Common myeloid progenitor, CD34-positive (primary cell): ENCODE data around the gene MAP4K2. TPM values are rescaled to one million over a fixed set of nuclear protein-coding genes. Genes with fewer than 3 reads are reported as not detected.

Experiments
- CTCF ChIA-PET: fragments of 350-600 bp; sonication (Branson Sonifier 250); formaldehyde crosslinking; loops from one replicate; lab custom pipeline; 2021; ENCODE audit warnings: antibody characterized with exemption; lab: Charles Lee
- POLR2A ChIA-PET: fragments of 350-600 bp; sonication (Branson Sonifier 250); formaldehyde crosslinking; loops from one replicate; lab custom pipeline; 2021; ENCODE audit warnings: antibody characterized with exemption; lab: Charles Lee
- DNase-seq, 3 donors: peaks; one replicate each; pipeline versions ENCODE4 v3.0.0 to v3.0.0-alpha.2; 2013
- H3K27ac ChIP-seq, 2 experiments: 1 replicate in 1 of 2; 2 replicates in 1 of 2; pipeline ENCODE4 v1.7.0; 2013; ENCODE audit warnings: inconsistent platforms in 2 of 2, low read length in 2 of 2, mild to moderate bottlenecking in 2 of 2, low read depth in 1 of 2, moderate library complexity in 1 of 2; ENCODE audit not compliant: severe bottlenecking in 2 of 2, insufficient read depth in 1 of 2, poor library complexity in 1 of 2
- H3K27me3 ChIP-seq, 5 experiments: replicated peaks in 2 of 5; 1 replicate in 3 of 5; 2 replicates in 2 of 5; pipeline versions ENCODE4 v1.6.1 to v1.7.0; 2013; ENCODE audit warnings: low read length in 4 of 5, mild to moderate bottlenecking in 2 of 5, moderate library complexity in 2 of 5, inconsistent platforms in 1 of 5; ENCODE audit not compliant: insufficient read depth in 5 of 5, control insufficient read depth in 4 of 5
- H3K36me3 ChIP-seq, 4 experiments: 1 replicate in 2 of 4; 2 replicates in 2 of 4; pipeline versions ENCODE4 v1.6.1 to v1.7.0; 2013; ENCODE audit warnings: low read length in 3 of 4, control low read depth in 1 of 4, mild to moderate bottlenecking in 1 of 4; ENCODE audit not compliant: control insufficient read depth in 4 of 4, insufficient read depth in 4 of 4
- H3K4me1 ChIP-seq, 4 experiments: 1 replicate in 3 of 4; 2 replicates in 1 of 4; pipeline versions ENCODE4 v1.6.1 to v1.7.1; 2013; ENCODE audit warnings: low read length in 3 of 4, mild to moderate bottlenecking in 3 of 4, control low read depth in 1 of 4, inconsistent platforms in 1 of 4, moderate library complexity in 1 of 4; ENCODE audit not compliant: control insufficient read depth in 4 of 4, insufficient read depth in 4 of 4; ENCODE audit errors: control extremely low read depth in 1 of 4
- H3K4me3 ChIP-seq, 7 experiments: 1 replicate in 4 of 7; 2 replicates in 3 of 7; pipeline versions ENCODE4 v1.5.1 to v1.7.0; 2013; ENCODE audit warnings: mild to moderate bottlenecking in 7 of 7, low read length in 6 of 7, moderate library complexity in 6 of 7, inconsistent platforms in 2 of 7, low read depth in 2 of 7, control low read depth in 1 of 7; ENCODE audit not compliant: insufficient read depth in 4 of 7, control insufficient read depth in 1 of 7; ENCODE audit errors: extremely low read depth in 1 of 7
- H3K9me3 ChIP-seq, 5 experiments: 1 replicate in 4 of 5; 2 replicates in 1 of 5; pipeline versions ENCODE4 v1.6.1 to v1.7.1; 2013; ENCODE audit warnings: low read length in 4 of 5, mild to moderate bottlenecking in 2 of 5, inconsistent platforms in 1 of 5, low read depth in 1 of 5, moderate library complexity in 1 of 5; ENCODE audit not compliant: control insufficient read depth in 4 of 5, insufficient read depth in 2 of 5; ENCODE audit errors: control extremely low read depth in 1 of 5
- WGBS: methylation state at CpG from one replicate; pipeline ENCODE4 v1.1.5; 2013; ENCODE audit not compliant: insufficient coverage; 5-methylcytosine and 5-hydroxymethylcytosine counted together
- polyA plus RNA-seq: library from polyadenylated mRNA; unstranded; fragments of 120-200 nt; gene quantifications from one replicate; pipeline ENCODE4 v1.2.1, GENCODE V29; 2013

Gene MAP4K2
- polyA plus RNA-seq: 45.0 TPM

DNA sequence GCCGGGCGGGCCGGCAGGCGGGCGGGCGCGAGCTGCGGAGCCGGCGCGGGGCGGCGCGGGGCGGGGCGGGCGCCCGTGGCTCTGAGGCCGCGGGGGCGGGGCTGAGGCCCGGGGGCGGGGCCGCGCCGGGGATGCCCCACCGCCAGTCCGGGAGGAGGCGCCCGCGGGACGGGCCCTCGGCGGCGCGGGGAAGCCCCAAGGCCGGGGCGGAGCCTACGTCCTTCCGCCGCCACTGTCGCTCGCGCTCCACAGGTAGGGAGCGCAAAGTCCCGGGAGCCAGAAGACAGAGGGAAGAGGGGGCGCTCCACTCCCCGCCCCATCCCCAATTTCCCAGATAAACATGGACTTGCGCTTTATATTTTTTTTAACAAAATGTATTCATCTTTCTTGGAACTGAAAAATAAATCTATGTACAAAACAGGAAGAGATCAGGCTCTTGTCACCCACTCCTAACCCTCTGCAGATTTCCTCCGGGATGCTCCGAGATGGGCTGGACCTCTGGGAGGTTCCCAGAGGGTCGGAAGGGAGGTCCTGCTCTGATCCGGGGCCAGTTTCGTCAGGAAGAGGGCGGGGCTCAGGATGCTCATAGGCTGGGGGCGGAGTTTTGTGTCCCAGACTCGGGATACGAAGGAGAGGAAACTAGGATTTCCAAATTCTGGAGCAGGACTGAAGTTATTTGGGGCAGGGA, at the start of gene MAP4K2:
TSS of gene MAP4K2 (minus strand) at position 57 of the 688 bp plus-strand sequence. CDS start 65 bp downstream, outside the sequence.
- Histone ChIP-seq H3K4me3 (peak within 1 kb of the TSS; percentile 64 to 91 (median 80)), H3K27me3 (no peaks in the 10 kb centered on the region), H3K27ac (peak within 1 kb of the TSS; percentile 58 to 86), H3K9me3 (no peaks in the 10 kb centered on the region), H3K36me3 (peaks cover 7 to 65% (median 40%) of the 10 kb centered on the region in 4 experiments), H3K4me1 (peaks cover 0 to 55% (median 49%) of the 10 kb centered on the region in 4 experiments)
- peak; percentile 77 to 82 (median 79) for DNase-seq
- ChIA-PET CTCF (interaction anchor here (0.8 to 5.2 kb wide), 5 partner anchors 12 to 24 kb away, joined by 3 to 42 read pairs (median 4); no protein-coding TSS in a partner anchor), POLR2A (interaction anchor here (0.7 kb wide), 1 partner anchor 58 kb away, joined by 3 read pairs; no protein-coding TSS in a partner anchor)
- WGBS: under 1% methylated on average over 43 of the region's 58 CpGs

GRCh38 chr11:64851831-64852351, 48.9 kb upstream of the MAP4K2 start:
- 100% methylated on average over 8 of the region's 8 CpGs for WGBS
- ChIA-PET POLR2A (interaction anchor here (1.0 to 2.1 kb wide), 2 partner anchors 26 to 28 kb away, joined by 3 to 6 read pairs; partner anchors contain the start of gene EHD1), CTCF (interaction anchor here (16.1 to 33.3 kb wide), 2 partner anchors 12 to 38 kb away, joined by 268 to 1071 read pairs; partner anchors contain the start of gene EHD1)
- Histone ChIP-seq H3K9me3 (no peaks in the 10 kb centered on the region), H3K27me3 (no peaks in the 10 kb centered on the region), H3K4me1 (peaks cover 3 to 89% (median 73%) of the 10 kb centered on the region in 4 experiments), H3K27ac (peak overlapping the region in 1 of 2 experiments; percentile 14), H3K4me3 (no peak overlapping the region), H3K36me3 (peaks cover 0 to 29% (median 19%) of the 10 kb centered on the region in 4 experiments)
- DNase-seq: no peak

DNA sequence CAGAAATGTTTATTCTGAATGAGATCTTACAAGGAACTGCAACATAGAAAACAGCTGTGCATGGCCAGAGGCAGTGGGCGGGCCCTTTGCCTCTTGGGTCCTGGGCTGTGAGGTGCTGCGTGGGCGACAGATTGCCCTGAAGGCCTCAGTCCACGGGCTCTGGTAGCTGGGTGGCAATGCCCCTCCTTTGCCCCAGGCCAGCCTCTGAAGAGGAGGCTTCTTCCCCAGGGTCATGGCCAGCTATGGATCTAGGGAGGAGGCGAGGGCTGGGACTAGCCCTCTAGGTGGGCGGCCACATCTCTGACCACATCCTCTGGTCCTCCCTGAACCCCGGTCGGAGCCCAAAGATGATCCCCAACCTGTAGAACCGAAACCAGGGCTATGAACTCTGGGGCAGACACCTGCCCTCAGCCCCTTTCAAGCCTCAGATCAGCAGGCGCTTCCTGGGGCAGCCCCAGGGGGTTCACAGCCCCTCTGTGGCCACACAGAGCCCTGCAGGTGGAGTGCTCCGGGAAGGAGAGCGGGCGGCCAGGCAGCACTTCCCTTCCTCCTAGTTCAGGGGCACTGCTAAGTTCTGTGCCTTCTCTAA, 48.1 kb upstream of the MAP4K2 start:
- peaks cover 0 to 27% (median 17%) of the 10 kb centered on the region in 4 experiments for H3K36me3 ChIP-seq
- peak overlapping the region in 1 of 2 experiments; percentile 19 for H3K27ac ChIP-seq
- CTCF ChIA-PET: interaction anchor here (0.9 to 33.3 kb wide), 4 partner anchors 13 to 424 kb away, joined by 3 to 1071 read pairs (median 136); partner anchors contain the start of gene EHD1
- POLR2A ChIA-PET: interaction anchor here (0.6 to 2.1 kb wide), 6 partner anchors 9 to 881 kb away, joined by 3 to 6 read pairs (median 4); partner anchors contain the start of gene EHD1
- 48% methylated on average over 10 of the region's 13 CpGs for WGBS
- H3K4me1 ChIP-seq: peaks cover 3 to 80% (median 65%) of the 10 kb centered on the region in 4 experiments
- DNase-seq: peak in 2 of 3 donors; percentile 66 to 72
- H3K4me3 ChIP-seq: no peak overlapping the region
- H3K27me3 ChIP-seq: no peaks in the 10 kb centered on the region
- no peaks in the 10 kb centered on the region for H3K9me3 ChIP-seq

DNA sequence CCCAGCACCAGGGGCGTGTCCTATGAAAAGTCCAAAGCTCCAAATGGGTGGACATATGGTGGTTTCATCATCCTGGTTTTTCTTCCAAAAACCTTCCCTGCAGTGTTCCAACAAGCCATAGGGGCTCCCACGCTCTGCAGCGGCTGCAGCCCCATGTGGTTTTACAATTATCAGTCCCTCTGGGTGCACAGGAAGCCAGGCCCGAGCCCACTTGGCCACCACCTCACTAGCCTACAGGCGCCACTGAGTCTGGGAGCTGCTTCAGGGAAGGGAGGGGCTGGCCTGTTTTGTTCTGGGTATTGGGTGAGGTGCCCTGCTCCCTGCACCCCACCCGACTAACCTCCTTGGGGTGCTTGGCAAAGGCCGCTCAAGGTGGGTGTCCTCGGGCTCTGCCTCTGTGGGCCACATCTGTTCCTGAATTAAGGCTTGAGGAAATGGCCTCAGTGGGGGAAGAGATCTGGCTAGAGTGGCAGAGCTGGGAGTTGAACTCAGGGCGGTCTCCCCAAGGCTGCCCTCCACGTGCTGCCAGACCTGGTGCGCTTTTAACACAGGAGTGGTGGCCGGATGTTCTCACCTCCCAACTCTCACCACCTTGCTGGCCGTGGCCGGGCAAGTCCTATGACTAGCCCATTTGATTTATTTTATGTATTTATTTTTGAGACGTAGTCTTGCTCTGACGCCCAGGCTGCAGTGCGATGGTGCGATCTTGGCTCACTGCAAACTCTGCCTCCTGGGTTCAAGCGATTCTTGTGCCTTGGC, 46.8 kb upstream of the MAP4K2 start:
- H3K27ac ChIP-seq: no peak overlapping the region
- WGBS: 97% methylated on average over 15 of the region's 19 CpGs
- H3K4me3 ChIP-seq: no peak overlapping the region
- H3K27me3 ChIP-seq: no peaks in the 10 kb centered on the region
- POLR2A ChIA-PET: interaction anchor here (0.6 kb wide), 1 partner anchor 311 kb away, joined by 3 read pairs; no protein-coding TSS in a partner anchor
- H3K36me3 ChIP-seq: peaks cover 0 to 19% (median 8%) of the 10 kb centered on the region in 4 experiments
- CTCF ChIA-PET: interaction anchor here (1.0 to 33.3 kb wide), 9 partner anchors 15 to 267 kb away, joined by 3 to 1071 read pairs (median 7); partner anchors contain the start of genes BATF2, EHD1 and ZNHIT2
- DNase-seq: no peak
- peaks cover 3 to 69% (median 57%) of the 10 kb centered on the region in 4 experiments for H3K4me1 ChIP-seq
- no peaks in the 10 kb centered on the region for H3K9me3 ChIP-seq

DNA sequence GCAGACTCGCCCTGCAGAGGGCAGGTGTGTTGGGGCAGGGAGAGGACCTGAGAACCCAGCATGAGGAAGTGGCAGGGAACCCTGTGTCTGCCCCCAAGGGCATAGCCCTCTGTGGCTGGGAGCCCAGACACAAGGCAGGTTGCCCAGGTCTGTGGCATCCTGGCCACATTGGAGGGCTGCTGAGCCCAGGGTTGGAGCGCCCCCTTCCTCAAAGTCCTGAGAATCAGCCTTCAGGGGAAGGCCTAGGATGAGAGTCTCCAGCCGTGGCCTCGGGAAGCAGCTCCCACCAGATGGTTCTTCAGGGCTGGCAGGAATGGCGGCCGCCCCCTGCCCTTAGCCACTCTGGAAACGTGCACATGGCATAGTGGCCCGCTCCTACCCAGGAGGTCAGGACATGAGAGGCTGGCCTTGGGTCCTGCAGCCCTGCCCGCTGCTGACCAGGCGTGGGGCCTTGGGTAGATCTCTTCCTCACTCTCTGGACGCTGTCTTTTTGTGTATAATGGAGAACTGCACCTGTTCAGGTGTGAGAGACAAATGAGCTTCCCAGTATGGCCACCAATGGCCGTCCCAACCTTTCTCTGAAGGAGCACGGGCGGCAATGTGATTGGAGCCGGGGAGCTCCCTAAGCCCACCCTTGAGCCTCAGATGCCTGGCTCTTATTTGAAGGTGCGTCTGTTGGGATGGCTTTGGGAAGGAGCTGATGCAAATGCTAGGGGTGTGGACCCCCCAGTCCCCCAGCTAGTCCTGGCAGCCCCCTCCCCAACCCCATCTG, 46.0 kb upstream of the MAP4K2 start:
- peak in 2 of 3 donors; percentile 35 to 56 for DNase-seq
- Histone ChIP-seq H3K27me3 (no peaks in the 10 kb centered on the region), H3K4me1 (peaks cover 3 to 65% (median 52%) of the 10 kb centered on the region in 4 experiments), H3K9me3 (no peaks in the 10 kb centered on the region), H3K36me3 (peaks cover 0 to 11% (median 3%) of the 10 kb centered on the region in 4 experiments), H3K4me3 (no peak overlapping the region), H3K27ac (peak overlapping the region in 1 of 2 experiments; percentile 5)
- ChIA-PET POLR2A (interaction anchor here (0.6 to 1.9 kb wide), 3 partner anchors 29 to 469 kb away, joined by 3 to 16 read pairs (median 3); partner anchors contain the start of gene EHD1), CTCF (interaction anchor here (0.8 to 33.3 kb wide), 15 partner anchors 9 to 268 kb away, joined by 3 to 1071 read pairs (median 4); partner anchors contain the start of genes BATF2, EHD1, SF1 and ZNHIT2)
- 85% methylated on average over 14 of the region's 16 CpGs for WGBS
